Kidney epithelial cell (primary cell): Measurements from ENCODE around the gene UBL4A. TPM values are rescaled to one million over a fixed set of nuclear protein-coding genes. Genes with fewer than 3 reads are reported as not detected.

Source experiments
- DNase-seq: peaks from one replicate; pipeline ENCODE4 v3.0.0-alpha.2; 2010; ENCODE audit warnings: low read depth
- H3K27me3 ChIP-seq: 2 replicates; pipeline ENCODE4 v1.6.0; 2011; ENCODE audit warnings: low read length; ENCODE audit not compliant: control insufficient read depth, insufficient read depth
- H3K36me3 ChIP-seq: 2 replicates; pipeline ENCODE4 v1.5.1; 2011; ENCODE audit warnings: low read length; ENCODE audit not compliant: control insufficient read depth, insufficient read depth
- H3K4me3 ChIP-seq: 2 replicates; pipeline ENCODE4 v1.5.1; 2011; ENCODE audit warnings: low read depth, mild to moderate bottlenecking, control low read depth, low read length
- total RNA-seq: library from RNA; depleted of rRNA; stranded (reverse); fragments of >200 nt; gene quantifications from 2 replicates; pipeline ENCODE4 v1.2.3, GENCODE V29; 2015
- TF ChIP-seq, protein P1 (sequence below): IDR thresholded peaks from 2 replicates; pipeline ENCODE4 v1.5.1; 2011; ENCODE audit warnings: mild to moderate bottlenecking, moderate library complexity, low read length, control low read depth, inconsistent platforms; ENCODE audit not compliant: insufficient read depth, poor library complexity, severe bottlenecking

The UBL4A gene
- total RNA-seq, 1 donor from 2014 or later: 48.3 TPM

DNA sequence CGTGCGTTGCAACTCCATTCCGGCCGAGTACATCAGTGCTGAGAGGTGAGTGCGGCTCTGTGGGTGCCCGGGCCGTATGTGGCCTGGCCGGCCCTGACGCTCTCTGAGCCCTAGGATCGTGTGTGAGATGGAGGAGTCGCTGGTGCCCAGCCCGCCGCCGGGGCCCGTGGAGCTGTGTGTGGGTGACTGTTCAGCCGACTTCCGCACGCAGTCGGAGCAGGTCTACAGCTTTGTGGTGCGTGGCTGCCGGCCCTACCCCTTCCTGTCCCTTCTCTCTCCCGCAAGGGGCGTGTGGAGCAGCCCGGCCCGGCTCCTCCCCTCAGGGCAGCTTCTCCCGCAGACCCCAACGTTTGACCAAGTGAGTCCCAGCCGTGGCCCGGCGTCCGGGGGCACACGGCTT, 20.4 kb downstream of the UBL4A start:
- Histone ChIP-seq H3K27me3 (no peaks in the 10 kb centered on the region), H3K36me3 (no peaks in the 10 kb centered on the region), H3K4me3 (no peak overlapping the region)
- no peak for DNase-seq
- TF ChIP-seq, protein P1, sequence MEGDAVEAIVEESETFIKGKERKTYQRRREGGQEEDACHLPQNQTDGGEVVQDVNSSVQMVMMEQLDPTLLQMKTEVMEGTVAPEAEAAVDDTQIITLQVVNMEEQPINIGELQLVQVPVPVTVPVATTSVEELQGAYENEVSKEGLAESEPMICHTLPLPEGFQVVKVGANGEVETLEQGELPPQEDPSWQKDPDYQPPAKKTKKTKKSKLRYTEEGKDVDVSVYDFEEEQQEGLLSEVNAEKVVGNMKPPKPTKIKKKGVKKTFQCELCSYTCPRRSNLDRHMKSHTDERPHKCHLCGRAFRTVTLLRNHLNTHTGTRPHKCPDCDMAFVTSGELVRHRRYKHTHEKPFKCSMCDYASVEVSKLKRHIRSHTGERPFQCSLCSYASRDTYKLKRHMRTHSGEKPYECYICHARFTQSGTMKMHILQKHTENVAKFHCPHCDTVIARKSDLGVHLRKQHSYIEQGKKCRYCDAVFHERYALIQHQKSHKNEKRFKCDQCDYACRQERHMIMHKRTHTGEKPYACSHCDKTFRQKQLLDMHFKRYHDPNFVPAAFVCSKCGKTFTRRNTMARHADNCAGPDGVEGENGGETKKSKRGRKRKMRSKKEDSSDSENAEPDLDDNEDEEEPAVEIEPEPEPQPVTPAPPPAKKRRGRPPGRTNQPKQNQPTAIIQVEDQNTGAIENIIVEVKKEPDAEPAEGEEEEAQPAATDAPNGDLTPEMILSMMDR: no peak

DNA sequence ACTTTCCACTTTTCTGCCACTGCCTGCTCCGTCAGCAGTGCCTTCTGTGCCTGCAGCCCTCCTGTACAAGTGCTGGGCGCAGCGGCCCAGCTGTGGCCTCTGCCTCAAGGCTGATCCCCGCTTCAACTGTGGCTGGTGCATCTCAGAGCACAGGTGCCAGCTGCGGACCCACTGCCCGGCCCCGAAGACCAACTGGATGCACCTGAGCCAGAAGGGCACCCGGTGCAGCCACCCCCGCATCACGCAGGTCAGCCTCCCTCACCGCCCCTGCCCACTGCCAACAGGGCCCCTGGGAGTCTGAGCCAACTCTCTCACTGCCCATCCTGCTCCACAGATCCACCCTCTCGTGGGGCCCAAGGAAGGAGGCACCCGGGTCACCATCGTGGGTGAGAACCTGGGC, 20.8 kb downstream of the UBL4A start:
- Histone ChIP-seq H3K27me3 (no peaks in the 10 kb centered on the region), H3K36me3 (no peaks in the 10 kb centered on the region), H3K4me3 (no peak overlapping the region)
- TF ChIP-seq, protein P1: no peak
- DNase-seq: no peak

DNA sequence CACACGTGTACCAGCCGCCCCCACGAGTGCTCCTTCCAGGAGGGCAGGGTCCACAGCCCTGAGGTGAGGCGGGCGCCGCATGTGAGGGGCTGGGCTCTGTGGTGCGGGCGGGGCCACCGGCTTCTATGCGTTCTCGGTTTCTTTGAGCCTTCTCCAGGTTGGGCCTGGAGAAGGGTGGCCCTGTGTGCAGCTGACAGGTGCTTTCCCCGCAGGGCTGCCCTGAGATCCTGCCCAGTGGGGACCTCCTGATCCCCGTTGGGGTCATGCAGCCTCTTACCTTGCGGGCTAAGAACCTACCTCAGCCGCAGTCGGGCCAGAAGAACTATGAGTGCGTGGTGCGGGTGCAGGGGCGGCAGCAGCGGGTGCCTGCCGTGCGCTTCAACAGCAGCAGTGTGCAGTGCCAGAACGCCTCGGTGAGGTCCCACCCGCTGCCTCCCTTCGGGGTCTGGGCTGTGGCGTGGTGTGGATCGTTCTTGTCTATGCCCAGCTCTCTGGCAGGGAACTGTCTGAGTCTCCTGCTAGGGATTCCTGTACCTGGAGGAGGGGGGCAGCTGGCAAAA, 21.5 kb downstream of the UBL4A start:
- Histone ChIP-seq H3K4me3 (no peak overlapping the region), H3K27me3 (no peaks in the 10 kb centered on the region), H3K36me3 (no peaks in the 10 kb centered on the region)
- DNase-seq: no peak
- TF ChIP-seq, protein P1: no peak

DNA sequence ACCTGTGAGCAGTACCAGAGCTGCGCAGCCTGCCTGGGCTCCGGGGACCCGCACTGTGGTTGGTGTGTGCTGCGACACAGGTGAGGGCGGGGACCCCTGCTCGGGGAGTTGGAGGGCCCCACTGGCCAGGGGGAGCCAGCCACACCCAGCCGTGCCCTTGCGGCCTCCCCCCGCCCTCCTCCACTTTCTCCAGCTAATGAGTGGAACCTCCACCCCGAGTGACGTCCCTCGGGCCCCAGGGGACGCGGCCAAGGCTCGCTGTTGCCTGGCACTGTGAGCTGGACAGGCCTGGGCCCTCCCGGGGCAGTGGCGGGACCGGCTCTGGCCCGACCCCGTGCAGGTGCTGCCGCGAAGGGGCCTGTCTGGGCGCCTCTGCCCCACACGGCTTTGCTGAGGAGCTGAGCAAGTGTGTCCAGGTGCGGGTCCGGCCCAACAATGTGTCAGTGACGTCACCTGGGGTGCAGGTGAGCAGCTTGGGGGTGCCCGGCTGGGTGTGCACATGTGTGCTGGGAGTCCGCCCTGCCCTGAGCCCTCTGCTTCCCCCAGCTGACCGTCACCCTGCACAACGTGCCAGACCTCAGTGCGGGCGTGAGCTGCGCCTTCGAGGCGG, 22.7 kb downstream of the UBL4A start:
- no peak for DNase-seq
- no peak overlapping the region for H3K4me3 ChIP-seq
- no peaks in the 10 kb centered on the region for H3K36me3 ChIP-seq
- TF ChIP-seq, protein P1: no peak
- H3K27me3 ChIP-seq: no peaks in the 10 kb centered on the region

DNA sequence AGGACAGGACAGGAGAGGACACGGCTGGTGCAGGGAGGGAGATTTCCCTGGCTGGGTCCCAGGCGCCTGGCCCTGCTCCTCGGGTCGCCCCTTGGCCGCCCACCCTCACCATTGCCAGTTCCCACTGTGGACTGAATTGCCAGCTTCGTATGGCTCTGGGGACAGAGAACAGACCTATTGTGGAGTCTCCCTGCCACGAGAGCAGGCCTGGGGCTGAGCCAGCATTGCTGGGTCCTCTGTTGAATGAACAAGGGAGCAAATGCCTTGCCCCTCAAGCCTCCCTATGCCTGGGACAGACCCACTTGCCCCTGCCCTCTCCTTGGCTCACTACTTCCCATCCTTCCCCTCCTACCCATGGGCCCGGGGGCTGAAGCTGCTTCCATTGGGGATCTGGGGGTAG, 24.0 kb downstream of the UBL4A start:
- Histone ChIP-seq H3K27me3 (no peaks in the 10 kb centered on the region), H3K4me3 (no peak overlapping the region), H3K36me3 (no peaks in the 10 kb centered on the region)
- TF ChIP-seq, protein P1: no peak
- no peak for DNase-seq

DNA sequence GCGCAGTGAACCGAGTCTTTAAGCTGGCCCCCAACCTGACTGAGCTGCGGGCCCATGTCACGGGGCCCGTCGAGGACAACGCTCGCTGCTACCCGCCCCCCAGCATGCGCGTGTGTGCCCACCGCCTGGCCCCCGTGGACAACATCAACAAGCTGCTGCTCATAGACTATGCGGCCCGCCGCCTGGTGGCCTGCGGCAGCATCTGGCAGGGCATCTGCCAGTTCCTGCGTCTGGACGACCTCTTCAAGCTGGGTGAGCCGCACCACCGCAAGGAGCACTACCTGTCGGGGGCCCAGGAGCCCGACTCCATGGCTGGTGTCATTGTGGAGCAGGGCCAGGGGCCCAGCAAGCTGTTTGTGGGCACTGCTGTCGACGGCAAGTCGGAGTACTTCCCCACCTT, 26.1 kb downstream of the UBL4A start:
- no peak overlapping the region for H3K4me3 ChIP-seq
- no peaks in the 10 kb centered on the region for H3K36me3 ChIP-seq
- H3K27me3 ChIP-seq: no peaks in the 10 kb centered on the region
- TF ChIP-seq, protein P1: peak; percentile 28
- DNase-seq: no peak
